T-helper 2 cell treated with Interferon-gamma antibody and Interleukin-4, amounts not matched to agents 5 μg/mL and 100 μg/mL, for 36 hours (primary cell): ENCODE results near the gene FAM229B.

Experiments
- DNase-seq: peaks from one replicate; pipeline ENCODE4 v3.0.0; 2021; ENCODE audit warnings: low spot score
- H3K27ac Mint-ChIP-seq: one replicate; pipeline ENCODE4 v1.8.0; 2021; ENCODE audit warnings: mild to moderate bottlenecking, mixed read lengths
- H3K27me3 Mint-ChIP-seq: one replicate; pipeline ENCODE4 v1.8.0; 2021; ENCODE audit warnings: low read depth, mixed read lengths
- H3K36me3 Mint-ChIP-seq: one replicate; pipeline ENCODE4 v1.8.0; 2021; ENCODE audit warnings: low read depth, mixed read lengths
- H3K4me1 Mint-ChIP-seq: one replicate; pipeline ENCODE4 v1.8.0; 2021; ENCODE audit warnings: low read depth, mixed read lengths
- H3K4me3 Mint-ChIP-seq: one replicate; pipeline ENCODE4 v1.8.0; 2022; ENCODE audit warnings: mild to moderate bottlenecking, moderate library complexity, mixed read lengths
- H3K9me3 Mint-ChIP-seq: one replicate; pipeline ENCODE4 v1.8.0; 2021; ENCODE audit warnings: mixed read lengths

The FAM229B gene

DNA sequence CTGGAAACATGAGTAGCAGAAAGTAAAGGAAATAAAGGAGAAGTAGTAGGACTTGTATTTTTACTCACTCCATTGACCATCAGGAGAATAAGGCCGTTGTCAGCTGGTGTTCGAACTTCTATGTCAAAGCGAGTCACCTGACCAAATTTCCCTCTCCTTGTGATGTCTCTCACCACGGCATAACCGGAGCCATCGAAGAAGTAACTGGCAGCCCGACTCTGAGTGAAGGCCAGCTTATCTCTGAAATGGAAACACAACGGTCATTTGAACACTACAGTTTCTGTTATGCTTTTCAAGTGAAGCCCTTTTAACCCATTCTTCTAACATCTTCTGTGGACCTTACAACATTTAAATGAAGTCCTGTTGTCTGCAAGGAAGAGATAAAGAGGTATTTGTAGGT lies 51.7 kb downstream of the FAM229B start:
- Mint-ChIP-seq H3K27me3 (peaks cover 13% of the 10 kb centered on the region), H3K9me3 (no peaks in the 10 kb centered on the region), H3K27ac (no peak overlapping the region), H3K4me1 (peaks cover under 1% of the 10 kb centered on the region), H3K36me3 (no peaks in the 10 kb centered on the region), H3K4me3 (no peak overlapping the region)
- DNase-seq = no peak

GRCh38 chr6:112141707-112142106 lies 54.3 kb downstream of the FAM229B start:
- Mint-ChIP-seq H3K4me3 (no peak overlapping the region), H3K9me3 (no peaks in the 10 kb centered on the region), H3K4me1 (peaks cover 1% of the 10 kb centered on the region), H3K36me3 (no peaks in the 10 kb centered on the region), H3K27me3 (peaks cover 11% of the 10 kb centered on the region), H3K27ac (no peak overlapping the region)
- no peak for DNase-seq

DNA sequence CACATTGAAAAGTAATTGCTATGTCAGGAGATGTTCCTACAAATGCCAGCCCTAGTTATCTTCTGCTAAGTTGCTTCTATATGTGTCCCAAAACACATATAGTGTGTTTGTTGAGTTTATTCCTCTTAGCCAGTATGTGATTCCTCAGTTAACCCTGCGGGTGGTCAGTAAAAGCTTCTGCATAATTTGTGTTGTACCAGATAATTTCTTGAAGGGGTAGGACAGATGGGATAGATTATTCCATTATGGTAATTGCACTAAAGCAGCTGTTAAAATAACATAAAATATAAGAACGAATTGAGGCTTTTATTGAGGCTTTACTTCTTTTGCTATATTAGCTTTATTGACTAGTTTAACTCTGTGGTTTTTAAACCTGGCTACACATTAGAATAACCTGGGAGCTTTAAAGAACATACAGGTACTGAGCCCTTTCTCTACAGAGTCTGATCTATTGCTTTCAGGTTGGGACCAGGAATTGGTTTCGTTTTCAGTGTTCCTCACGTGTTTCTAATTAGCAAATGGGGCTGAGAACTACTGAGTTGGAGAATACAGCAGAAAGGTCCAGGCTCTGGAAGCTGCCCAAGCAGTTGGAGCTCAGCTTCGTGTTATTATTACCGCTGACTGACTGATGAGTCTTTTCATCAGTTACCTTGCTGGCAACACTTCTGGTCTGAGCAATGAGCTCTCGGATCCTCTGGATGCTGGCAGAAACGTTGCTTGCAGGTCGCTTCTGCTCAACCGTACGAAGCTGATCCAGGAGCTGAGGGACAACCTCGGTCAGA lies 56.9 kb downstream of the FAM229B start:
- Mint-ChIP-seq H3K4me1 (peaks cover 1% of the 10 kb centered on the region), H3K4me3 (no peak overlapping the region)
- no peak for DNase-seq

DNA sequence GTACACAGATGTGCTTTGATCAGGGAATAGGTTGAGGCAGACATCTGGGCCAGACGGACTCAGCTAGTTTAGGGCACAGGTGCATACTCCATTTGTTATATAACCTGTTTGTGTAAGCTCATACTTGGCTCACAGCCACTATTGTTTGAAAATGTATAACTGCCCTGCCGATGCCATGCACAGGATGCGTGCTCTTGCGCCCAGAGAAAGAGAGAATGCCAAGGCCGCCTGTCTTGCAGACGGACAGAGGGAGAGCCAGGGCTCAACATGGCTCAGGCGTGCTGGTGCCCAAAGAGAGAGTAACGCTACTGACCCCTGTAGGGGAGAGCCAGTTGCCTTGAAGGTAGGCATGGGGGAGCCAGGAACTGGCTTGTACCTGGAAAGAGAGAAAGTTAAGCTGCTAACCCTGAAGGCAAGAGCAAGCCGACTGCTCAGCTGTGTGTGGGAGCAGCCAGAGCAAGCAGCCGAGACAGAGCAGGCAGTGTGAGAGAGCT lies 57.7 kb downstream of the FAM229B start:
- Mint-ChIP-seq H3K9me3 (no peaks in the 10 kb centered on the region), H3K27me3 (peaks cover 8% of the 10 kb centered on the region), H3K4me1 (peaks cover 1% of the 10 kb centered on the region), H3K27ac (no peak overlapping the region), H3K4me3 (no peak overlapping the region), H3K36me3 (no peaks in the 10 kb centered on the region)
- DNase-seq = no peak

More for the DNA sequence above, 56.9 kb downstream of the FAM229B start:
- no peaks in the 10 kb centered on the region for H3K9me3 Mint-ChIP-seq
- no peak overlapping the region for H3K27ac Mint-ChIP-seq
- peaks cover 12% of the 10 kb centered on the region for H3K27me3 Mint-ChIP-seq
- no peaks in the 10 kb centered on the region for H3K36me3 Mint-ChIP-seq

DNA sequence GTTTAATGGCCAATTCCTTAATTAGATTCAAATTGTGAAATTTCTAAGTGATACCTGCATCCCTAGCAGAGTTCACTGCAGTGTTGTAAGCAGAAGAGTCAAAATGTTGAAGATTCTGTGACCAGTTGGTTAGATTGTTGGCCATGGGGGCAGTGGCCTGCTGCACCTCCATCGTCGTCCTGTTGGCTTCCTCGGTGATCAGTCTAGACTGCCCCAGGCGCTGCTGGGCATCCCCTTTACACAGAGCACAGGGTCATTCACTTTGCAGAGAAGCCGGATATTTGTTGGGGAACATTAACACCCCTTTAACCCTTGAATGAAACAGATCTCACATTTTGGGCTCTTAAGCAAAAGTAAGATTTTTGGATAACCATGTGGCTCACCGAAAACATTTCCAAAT lies 60.7 kb downstream of the FAM229B start:
- no peak overlapping the region for H3K4me3 Mint-ChIP-seq
- no peaks in the 10 kb centered on the region for H3K36me3 Mint-ChIP-seq
- H3K9me3 Mint-ChIP-seq = no peaks in the 10 kb centered on the region
- peaks cover 9% of the 10 kb centered on the region for H3K27me3 Mint-ChIP-seq
- no peak overlapping the region for H3K27ac Mint-ChIP-seq
- no peak for DNase-seq
- H3K4me1 Mint-ChIP-seq = peaks cover 1% of the 10 kb centered on the region

- Mint-ChIP-seq H3K27me3 (peaks cover 9% of the 10 kb centered on the region), H3K4me3 (no peak overlapping the region), H3K9me3 (no peaks in the 10 kb centered on the region), H3K4me1 (no peaks in the 10 kb centered on the region), H3K27ac (no peak overlapping the region), H3K36me3 (no peaks in the 10 kb centered on the region)
- no peak for DNase-seq
These were observed 61.8 kb downstream of the FAM229B start for GRCh38 chr6:112149236-112149635.

DNA sequence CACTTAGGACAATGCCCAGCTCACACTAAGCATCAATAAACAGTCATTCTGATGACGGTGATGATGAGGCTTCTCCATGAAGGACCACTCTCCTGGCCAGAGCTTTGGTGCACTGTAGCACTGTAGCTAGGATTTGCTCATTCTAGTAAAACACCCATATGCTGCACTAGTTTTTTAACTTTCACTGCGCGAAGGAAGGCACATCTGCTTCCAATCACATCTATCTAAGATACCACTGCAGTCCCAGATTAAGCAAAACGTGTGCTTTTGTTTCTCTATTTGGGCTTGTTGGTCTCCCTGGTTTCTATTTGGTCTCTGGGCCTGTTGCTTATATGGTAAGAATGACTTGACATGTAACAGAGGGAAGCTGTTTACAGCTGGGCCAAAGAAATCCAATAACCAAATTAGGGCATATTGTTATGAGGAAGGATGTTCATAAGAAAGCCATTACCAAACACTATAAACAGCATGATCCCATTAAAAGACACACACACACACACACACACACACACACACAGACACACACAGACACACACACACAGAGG lies 62.4 kb downstream of the FAM229B start:
- H3K4me1 Mint-ChIP-seq = no peaks in the 10 kb centered on the region
- H3K9me3 Mint-ChIP-seq = no peaks in the 10 kb centered on the region
- H3K27ac Mint-ChIP-seq = no peak overlapping the region
- no peak overlapping the region for H3K4me3 Mint-ChIP-seq
- DNase-seq = no peak
- H3K36me3 Mint-ChIP-seq = no peaks in the 10 kb centered on the region
- H3K27me3 Mint-ChIP-seq = peaks cover 9% of the 10 kb centered on the region

DNA sequence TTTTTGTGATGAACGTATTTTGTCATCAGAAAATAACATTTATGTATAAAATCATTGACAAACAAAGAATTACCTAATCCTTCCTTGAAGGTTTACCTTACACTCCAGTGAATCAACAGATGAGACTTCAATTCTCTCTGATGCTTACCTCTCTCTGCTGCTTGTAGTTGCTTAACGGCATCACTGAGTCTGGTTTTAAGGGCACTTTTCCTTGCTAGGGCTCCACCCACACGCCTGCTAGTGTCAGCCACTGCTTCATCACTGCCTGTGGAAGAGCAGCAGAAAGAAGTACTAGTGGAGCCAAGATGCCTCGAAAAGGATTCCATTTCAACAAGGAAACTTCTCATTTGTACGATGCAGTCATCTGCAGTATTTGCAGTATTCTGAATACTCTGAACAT lies 63.0 kb downstream of the FAM229B start:
- Mint-ChIP-seq H3K9me3 (no peaks in the 10 kb centered on the region), H3K27ac (no peak overlapping the region), H3K4me1 (no peaks in the 10 kb centered on the region), H3K27me3 (peaks cover 9% of the 10 kb centered on the region), H3K36me3 (no peaks in the 10 kb centered on the region), H3K4me3 (no peak overlapping the region)
- DNase-seq = no peak
